Neuronal stem cell (in vitro differentiated cells): ENCODE data around the gene CCDC149.

Experiments used
- DNase-seq: peaks from one replicate; pipeline ENCODE4 v3.0.0-alpha.2; 2013; ENCODE audit warnings: low spot score
- H2AFZ ChIP-seq: one replicate; pipeline ENCODE4 v1.6.1; 2013; ENCODE audit warnings: mild to moderate bottlenecking, low read length, inconsistent platforms
- H2AK5ac ChIP-seq: 2 replicates; pipeline ENCODE4 v1.6.1; 2013; ENCODE audit warnings: low read depth, mild to moderate bottlenecking, inconsistent platforms, low read length, moderate library complexity, mixed read lengths
- H2BK120ac ChIP-seq: 2 replicates; pipeline ENCODE4 v1.6.1; 2013; ENCODE audit warnings: low read depth, mild to moderate bottlenecking, inconsistent platforms, low read length, moderate library complexity, mixed read lengths
- H2BK12ac ChIP-seq: one replicate; pipeline ENCODE4 v1.6.1; 2013; ENCODE audit warnings: low read length, inconsistent platforms
- H2BK15ac ChIP-seq: 2 replicates; pipeline ENCODE4 v1.6.1; 2013; ENCODE audit warnings: mild to moderate bottlenecking, low read length, inconsistent platforms, mixed read lengths
- H2BK5ac ChIP-seq: one replicate; pipeline ENCODE4 v1.6.1; 2013; ENCODE audit warnings: inconsistent platforms, mild to moderate bottlenecking, low read length, moderate library complexity
- H3K14ac ChIP-seq: one replicate; pipeline ENCODE4 v1.6.1; 2013; ENCODE audit warnings: low read length, inconsistent platforms
- H3K18ac ChIP-seq: 2 replicates; pipeline ENCODE4 v1.6.1; 2013; ENCODE audit warnings: low read length, inconsistent platforms
- H3K23ac ChIP-seq: 2 replicates; pipeline ENCODE4 v1.6.1; 2013; ENCODE audit warnings: low read depth, mild to moderate bottlenecking, mixed read lengths, low read length, inconsistent platforms; ENCODE audit not compliant: poor library complexity
- H3K27ac ChIP-seq: replicated peaks from 3 replicates; pipeline ENCODE4 v1.5.1; 2013; ENCODE audit warnings: low read length, inconsistent platforms
- H3K27me3 ChIP-seq, 3 experiments: 2 replicates each; pipeline ENCODE4 v1.6.1; 2013; ENCODE audit warnings: low read length in 3 of 3, mild to moderate bottlenecking in 2 of 3, inconsistent platforms in 1 of 3, low read depth in 1 of 3, mixed read lengths in 1 of 3, moderate library complexity in 1 of 3; ENCODE audit not compliant: control insufficient read depth in 3 of 3, insufficient read depth in 3 of 3
- H3K36me3 ChIP-seq, 2 donors: replicated peaks in 1 of 2; 2 replicates each; pipeline ENCODE4 v1.6.1; 2013; ENCODE audit warnings: low read length in 2 of 2; ENCODE audit not compliant: control insufficient read depth in 2 of 2, insufficient read depth in 2 of 2
- H3K4ac ChIP-seq: 2 replicates; pipeline ENCODE4 v1.6.1; 2013; ENCODE audit warnings: inconsistent platforms, mild to moderate bottlenecking, low read length, moderate library complexity
- H3K4me1 ChIP-seq, 2 donors: 1 replicate in 1 of 2; 2 replicates in 1 of 2; pipeline ENCODE4 v1.6.1; 2013; ENCODE audit warnings: low read length in 2 of 2, low read depth in 1 of 2; ENCODE audit not compliant: control insufficient read depth in 2 of 2, insufficient read depth in 1 of 2
- H3K4me2 ChIP-seq: one replicate; pipeline ENCODE4 v1.6.1; 2013; ENCODE audit warnings: mild to moderate bottlenecking, low read length, inconsistent platforms; ENCODE audit not compliant: insufficient read depth, poor library complexity, severe bottlenecking
- H3K4me3 ChIP-seq, 2 donors: 2 replicates each; pipeline ENCODE4 v1.5.1; 2013; ENCODE audit warnings: low read length in 2 of 2, mild to moderate bottlenecking in 2 of 2, inconsistent platforms in 1 of 2, moderate library complexity in 1 of 2
- H3K79me1 ChIP-seq: one replicate; pipeline ENCODE4 v1.6.1; 2013; ENCODE audit warnings: low read depth, mild to moderate bottlenecking, inconsistent platforms, low read length, moderate library complexity
- H3K9ac ChIP-seq: one replicate; pipeline ENCODE4 v1.6.1; 2013; ENCODE audit warnings: mild to moderate bottlenecking, low read depth, low read length, inconsistent platforms; ENCODE audit not compliant: poor library complexity
- H3K9me3 ChIP-seq, 2 donors: replicated peaks in 1 of 2; 2 replicates each; pipeline versions ENCODE3 to v1.6.1; 2013; ENCODE audit warnings: low read length in 2 of 2, mild to moderate bottlenecking in 2 of 2, inconsistent platforms in 1 of 2, low read depth in 1 of 2, mixed read lengths in 1 of 2, moderate library complexity in 1 of 2; ENCODE audit not compliant: control insufficient read depth in 2 of 2, insufficient read depth in 1 of 2
- H4K8ac ChIP-seq: one replicate; pipeline ENCODE4 v1.6.1; 2013; ENCODE audit warnings: low read depth, mild to moderate bottlenecking, inconsistent platforms, low read length, moderate library complexity
- H4K91ac ChIP-seq: one replicate; pipeline ENCODE4 v1.6.1; 2013; ENCODE audit warnings: low read length, low read depth, mild to moderate bottlenecking, inconsistent platforms; ENCODE audit not compliant: poor library complexity
- WGBS, 2 donors: extraction: QIAGEN DNeasy Blood & Tissue Kit; methylation state at CpG; one replicate each; pipeline ENCODE4 v1.1.7; 2013; ENCODE audit warnings: missing lambda C conversion rate in 2 of 2, mixed read lengths in 1 of 2; ENCODE audit not compliant: insufficient read length in 2 of 2, insufficient replicate concordance in 1 of 2; ENCODE audit errors: extremely low coverage in 2 of 2; 5-methylcytosine and 5-hydroxymethylcytosine counted together

CCDC149 gene

GRCh38 chr4:24845132-24845531 lies 67.7 kb downstream of the CCDC149 start:
- WGBS, 2 donors: no CpG with 5 or more reads among the region's 8 CpGs
- no peak overlapping the region for H2BK5ac ChIP-seq
- no peak overlapping the region for H2BK15ac ChIP-seq

GRCh38 chr4:24843096-24843495 lies 69.7 kb downstream of the CCDC149 start:
- Histone ChIP-seq H3K27me3 (no peaks in the 10 kb centered on the region), H3K79me1 (no peaks in the 10 kb centered on the region), H3K4me2 (no peak overlapping the region), H3K9ac (no peak overlapping the region), H2BK120ac (no peak overlapping the region), H4K91ac (no peak overlapping the region), H3K4me3 (no peak overlapping the region), H3K9me3 (no peaks in the 10 kb centered on the region), H3K18ac (no peak overlapping the region), H3K36me3 (no peaks in the 10 kb centered on the region), H3K4me1 (no peaks in the 10 kb centered on the region), H3K27ac (no peak overlapping the region), H3K4ac (no peak overlapping the region), H2BK5ac (no peak overlapping the region), H4K8ac (no peak overlapping the region), H2AK5ac (no peak overlapping the region), H2BK12ac (no peak overlapping the region), H2BK15ac (no peak overlapping the region), H3K14ac (no peak overlapping the region), H2AFZ (no peak overlapping the region), H3K23ac (no peak overlapping the region)
- WGBS, 2 donors: no CpG with 5 or more reads among the region's 3 CpGs
- no peak for DNase-seq

More at GRCh38 chr4:24845132-24845531, 67.7 kb downstream of the CCDC149 start:
- Histone ChIP-seq H3K27me3 (no peaks in the 10 kb centered on the region), H2AFZ (no peak overlapping the region), H3K36me3 (no peaks in the 10 kb centered on the region), H4K8ac (no peak overlapping the region), H2AK5ac (no peak overlapping the region), H3K4me1 (no peaks in the 10 kb centered on the region), H3K79me1 (no peaks in the 10 kb centered on the region), H3K4me2 (no peak overlapping the region), H4K91ac (no peak overlapping the region), H3K27ac (no peak overlapping the region), H3K9me3 (no peaks in the 10 kb centered on the region), H3K4me3 (no peak overlapping the region), H3K18ac (no peak overlapping the region), H3K14ac (no peak overlapping the region), H3K4ac (no peak overlapping the region), H3K23ac (no peak overlapping the region), H2BK12ac (no peak overlapping the region), H2BK120ac (no peak overlapping the region), H3K9ac (no peak overlapping the region)
- DNase-seq: no peak

GRCh38 chr4:24842356-24842755 lies 70.5 kb downstream of the CCDC149 start:
- WGBS, 2 donors: no CpG with 5 or more reads among the region's 9 CpGs
- Histone ChIP-seq H3K4me3 (no peak overlapping the region), H2BK15ac (no peak overlapping the region), H3K9ac (no peak overlapping the region), H3K4ac (no peak overlapping the region), H3K27ac (no peak overlapping the region), H3K9me3 (no peaks in the 10 kb centered on the region), H3K23ac (no peak overlapping the region), H3K4me1 (peaks cover 0 to 3% of the 10 kb centered on the region in 2 donors), H3K79me1 (no peaks in the 10 kb centered on the region), H2BK12ac (no peak overlapping the region), H3K18ac (no peak overlapping the region), H2AFZ (no peak overlapping the region), H3K27me3 (no peaks in the 10 kb centered on the region), H4K8ac (no peak overlapping the region), H3K4me2 (no peak overlapping the region), H4K91ac (no peak overlapping the region), H2BK5ac (no peak overlapping the region), H3K14ac (no peak overlapping the region), H2AK5ac (no peak overlapping the region), H2BK120ac (no peak overlapping the region), H3K36me3 (no peaks in the 10 kb centered on the region)
- DNase-seq: no peak

GRCh38 chr4:24840826-24841543 lies 71.9 kb downstream of the CCDC149 start:
- no peaks in the 10 kb centered on the region for H3K27me3 ChIP-seq
- no peak overlapping the region for H3K14ac ChIP-seq
- H2BK15ac ChIP-seq: no peak overlapping the region
- H3K9me3 ChIP-seq: no peaks in the 10 kb centered on the region
- H4K91ac ChIP-seq: no peak overlapping the region
- H3K4me2 ChIP-seq: no peak overlapping the region
- no CpG with 5 or more reads among the region's 3 CpGs for WGBS, 2 donors
- no peak overlapping the region for H2AFZ ChIP-seq
- H3K4me1 ChIP-seq: peaks cover 0 to 3% of the 10 kb centered on the region in 2 donors
- DNase-seq: no peak
- no peak overlapping the region for H4K8ac ChIP-seq
- no peak overlapping the region for H2BK5ac ChIP-seq
- no peak overlapping the region for H3K27ac ChIP-seq
- H3K4me3 ChIP-seq: no peak overlapping the region
- no peak overlapping the region for H3K9ac ChIP-seq
- H2BK12ac ChIP-seq: no peak overlapping the region
- H2AK5ac ChIP-seq: no peak overlapping the region
- H3K36me3 ChIP-seq: no peaks in the 10 kb centered on the region
- H3K23ac ChIP-seq: no peak overlapping the region
- no peak overlapping the region for H3K18ac ChIP-seq
- H3K4ac ChIP-seq: no peak overlapping the region
- H3K79me1 ChIP-seq: no peaks in the 10 kb centered on the region
- H2BK120ac ChIP-seq: no peak overlapping the region
